Stimulated activated CD8-positive, alpha-beta memory T cell treated with anti-CD3 and anti-CD28 coated beads, Interleukin-4, amount 100 ng/mL, for 24 hours (primary cell): ENCODE data around the gene CD4.

Experiments
- DNase-seq: peaks from one replicate; pipeline ENCODE4 v3.0.0-alpha.2; 2020; ENCODE audit warnings: low read depth

Gene CD4

GRCh38 chr12:6817098-6817497 lies 27.8 kb downstream of the CD4 start:
- DNase-seq: no peak

- no peak for DNase-seq
These were observed 28.4 kb downstream of the CD4 start for GRCh38 chr12:6817662-6818157.

- no peak for DNase-seq
These were observed 28.9 kb downstream of the CD4 start for GRCh38 chr12:6818222-6818621.

- DNase-seq: no peak
These were observed 29.3 kb downstream of the CD4 start for GRCh38 chr12:6818645-6819044.

- no peak for DNase-seq
These were observed 30.0 kb downstream of the CD4 start for GRCh38 chr12:6819106-6820030.

- DNase-seq: no peak
These were observed 30.8 kb downstream of the CD4 start for GRCh38 chr12:6820166-6820565.

GRCh38 chr12:6821591-6822425 lies 32.5 kb downstream of the CD4 start, which contains the start of gene GPR162:
Gene GPR162, plus strand, starts transcription at chr12:6821821. Its CDS starts 2,078 bp downstream, at chr12:6823899.
- no peak for DNase-seq

GRCh38 chr12:6822426-6823135 lies 33.3 kb downstream of the CD4 start:
- DNase-seq: no peak

GRCh38 chr12:6823182-6824084 lies 34.1 kb downstream of the CD4 start:
- no peak for DNase-seq

GRCh38 chr12:6824085-6824775 lies 34.9 kb downstream of the CD4 start:
- no peak for DNase-seq

- no peak for DNase-seq
These were observed 35.6 kb downstream of the CD4 start for GRCh38 chr12:6824901-6825381.

- DNase-seq: peak; percentile 66
These were observed 36.2 kb downstream of the CD4 start for GRCh38 chr12:6825398-6826124.

GRCh38 chr12:6826125-6826733 lies 36.9 kb downstream of the CD4 start:
- DNase-seq: no peak

GRCh38 chr12:6826734-6827436 lies 37.6 kb downstream of the CD4 start:
- no peak for DNase-seq

GRCh38 chr12:6827437-6827911 lies 38.1 kb downstream of the CD4 start:
- peak; percentile 23 for DNase-seq

GRCh38 chr12:6827982-6828780 lies 38.9 kb downstream of the CD4 start, which contains the start of gene P3H3:
Gene P3H3, plus strand, starts transcription at chr12:6828407. Its CDS starts 34 bp downstream, at chr12:6828441.
- DNase-seq: no peak
